K562 (cell line): ENCODE data around the gene ASPG. TPM values are rescaled to one million over a fixed set of nuclear protein-coding genes. Genes with fewer than 3 reads are reported as not detected.

Source experiments
- ATAC-seq: fragments of 200-7000 bp; cut with Tn5 transposase; 3 replicates; pipeline ENCODE4 v1.9.1; 2020; ENCODE audit warnings: moderate library complexity
- BruUV-seq: library from RNA; stranded (reverse); fragments of 400-500 nt; replicated peaks from 2 replicates; lab custom pipeline; 2021; lab: Mats Ljungman, UMichigan
- CTCF ChIA-PET: fragments of 300-600 bp; formaldehyde crosslinking; extraction: SDS; loops from one replicate; lab custom pipeline; 2021; ENCODE audit warnings: low intra/inter-chr PET ratio; lab: Yijun Ruan, JAX
- POLR2A ChIA-PET: fragments of 300-600, 350-650 bp; sonication (Branson Sonifier 250); formaldehyde crosslinking; extraction: SDS; loops from one replicate; lab custom pipeline; 2021; ENCODE audit warnings: antibody characterized with exemption, inconsistent platforms; lab: Yijun Ruan, JAX
- DNase-seq, 4 experiments: peaks; one replicate each; pipeline versions ENCODE4 v3.0.0 to v3.0.0-alpha.2; 2011 to 2018; ENCODE audit warnings: low spot score in 3 of 4, mixed read lengths in 3 of 4; ENCODE audit errors: extremely low read depth in 1 of 4
- FAIRE-seq: peaks from 2 replicates; lab custom pipeline; 2011; peaks lifted over from hg19 to GRCh38; lab: Jason Lieb, UNC
- H2AFZ ChIP-seq: 2 replicates; pipeline ENCODE4 v1.6.0; 2011; ENCODE audit warnings: low read depth, low read length, control low read depth, inconsistent platforms
- H3K27ac ChIP-seq: fragments of 200-600 bp; 3 replicates; pipeline ENCODE4 v1.8.0; 2011; ENCODE audit warnings: low read depth, mild to moderate bottlenecking, control low read depth, inconsistent platforms, low read length, moderate library complexity, mixed read lengths; ENCODE audit errors: extremely low read depth
- H3K27me3 ChIP-seq, 2 experiments: fragments of 300-600 bp in 1 of 2; 2 replicates in 1 of 2; 3 replicates in 1 of 2; pipeline versions ENCODE4 v1.6.0 to v1.8.0; 2011; ENCODE audit warnings: inconsistent platforms in 2 of 2, low read length in 2 of 2, mild to moderate bottlenecking in 1 of 2, mixed read lengths in 1 of 2, moderate library complexity in 1 of 2; ENCODE audit not compliant: control insufficient read depth in 2 of 2, insufficient read depth in 2 of 2
- H3K36me3 ChIP-seq: fragments of 300-600 bp; 3 replicates; pipeline ENCODE4 v1.8.0; 2011; ENCODE audit warnings: mild to moderate bottlenecking, low read length, inconsistent platforms; ENCODE audit not compliant: control insufficient read depth, insufficient read depth
- H3K4me1 ChIP-seq, 2 experiments: fragments of 200-600 bp in 1 of 2; replicated peaks in 1 of 2; 2 replicates in 1 of 2; 3 replicates in 1 of 2; pipeline versions ENCODE4 v1.5.1 to v1.8.0; 2011; ENCODE audit warnings: inconsistent platforms in 2 of 2, low read length in 2 of 2, mild to moderate bottlenecking in 1 of 2, mixed read lengths in 1 of 2, moderate library complexity in 1 of 2; ENCODE audit not compliant: control insufficient read depth in 2 of 2, insufficient read depth in 2 of 2
- H3K4me2 ChIP-seq: 2 replicates; pipeline ENCODE4 v1.6.1; 2011; ENCODE audit warnings: low read length, control low read depth, inconsistent platforms, mixed read lengths; ENCODE audit not compliant: insufficient read depth
- H3K4me3 ChIP-seq: fragments of 200-600 bp; sonication (generic), shearing (Covaris generic); 2 replicates; pipeline ENCODE4 v1.5.1; 2016; ENCODE audit warnings: control low read depth, inconsistent platforms
- H3K79me2 ChIP-seq: fragments of 200-600 bp; 3 replicates; pipeline ENCODE4 v1.8.0; 2011; ENCODE audit warnings: low read length, inconsistent platforms; ENCODE audit not compliant: control insufficient read depth, insufficient read depth
- H3K9ac ChIP-seq, 2 experiments: 2 replicates each; pipeline versions ENCODE4 v1.6.0 to v1.6.1; 2011; ENCODE audit warnings: low read depth in 2 of 2, low read length in 2 of 2, control low read depth in 1 of 2, inconsistent platforms in 1 of 2, mild to moderate bottlenecking in 1 of 2, mixed read lengths in 1 of 2; ENCODE audit not compliant: insufficient read depth in 1 of 2
- H3K9me1 ChIP-seq: one replicate; pipeline ENCODE4 v1.6.0; 2011; ENCODE audit warnings: inconsistent platforms, mild to moderate bottlenecking, low read length, moderate library complexity; ENCODE audit not compliant: control insufficient read depth, insufficient read depth
- H3K9me3 ChIP-seq: replicated peaks from 2 replicates; pipeline ENCODE4 v1.5.1; 2011; ENCODE audit warnings: low read depth, low read length, inconsistent platforms; ENCODE audit not compliant: control insufficient read depth, insufficient read depth
- H4K20me1 ChIP-seq: replicated peaks from 2 replicates; pipeline ENCODE4 v1.6.1; 2011; ENCODE audit warnings: low read length, inconsistent platforms, mixed read lengths; ENCODE audit not compliant: control insufficient read depth, insufficient read depth
- CSDE1 ChIP-seq, 2 experiments: fragments of 450-650 bp; IDR thresholded peaks; 2 replicates each; pipeline ENCODE4 v1.6.1; 2016; ENCODE audit warnings: mild to moderate bottlenecking in 1 of 2
- NFIC ChIP-seq: fragments of 450-650 bp; IDR thresholded peaks from 2 replicates; pipeline ENCODE4 v1.6.1; 2017; ENCODE audit warnings: mild to moderate bottlenecking, inconsistent platforms
- WGBS: fragments of 100-300 bp; shearing (Covaris generic); methylation state at CpG from one replicate; pipeline ENCODE4 v1.1.6; 2016; ENCODE audit warnings: low coverage, mixed read lengths; ENCODE audit not compliant: insufficient coverage; ENCODE audit errors: missing lambda C conversion rate; 5-methylcytosine and 5-hydroxymethylcytosine counted together
- in situ Hi-C: fragments of 300-500 bp; cut with MboI; formaldehyde crosslinking; loops from 4 replicates; pipeline ENCODE4 v1.15.0; 2018; ENCODE audit warnings: inconsistent platforms, mixed read lengths
- intact Hi-C: fragments of 100-400 bp; cut with micrococcal nuclease; formaldehyde crosslinking; loops from 2 replicates; pipeline ENCODE4 v1.14.2; 2022
- polyA plus RNA-seq, 8 experiments: library from polyadenylated mRNA; depleted of rRNA in 4 of 8; stranded (reverse) in 5 of 8; unstranded in 3 of 8; fragments of >200 nt; fragmentation: Nextera tagmentation in 2 of 8; fragmentation: Illumina TruSeq in 1 of 8; extraction: Ambion mirVana in 2 of 8; extraction: Trizol in 1 of 8; gene quantifications; 2 replicates each; pipeline versions ENCODE4 v1.2.1 to v1.2.3, GENCODE V29; 2011 to 2014; ENCODE audit warnings: inconsistent platforms in 1 of 8, missing spikeins in 1 of 8
- total RNA-seq, 7 experiments: library from RNA; depleted of rRNA in 6 of 7; stranded (reverse); fragments of >200 nt in 6 of 7; fragmentation: Illumina TruSeq in 2 of 7; extraction: Trizol in 2 of 7; gene quantifications; 2 replicates each; pipeline versions ENCODE4 v1.2.1 to v1.2.3, GENCODE V29; 2011 to 2021; ENCODE audit warnings: low replicate concordance in 1 of 7
- TF ChIP-seq, protein P1 (sequence below): sonication (generic); formaldehyde crosslinking; IDR thresholded peaks from 2 replicates; pipeline ENCODE4 v1.9.0; 2022; ENCODE audit warnings: mild to moderate bottlenecking, missing genetic modification reagents

The ASPG gene
- total and polyA plus RNA-seq, 9 of the 15 experiments (the other 6 are each of a cell fraction or from before 2014, with no cell fraction given): 0.18 TPM; not detected in 8

DNA sequence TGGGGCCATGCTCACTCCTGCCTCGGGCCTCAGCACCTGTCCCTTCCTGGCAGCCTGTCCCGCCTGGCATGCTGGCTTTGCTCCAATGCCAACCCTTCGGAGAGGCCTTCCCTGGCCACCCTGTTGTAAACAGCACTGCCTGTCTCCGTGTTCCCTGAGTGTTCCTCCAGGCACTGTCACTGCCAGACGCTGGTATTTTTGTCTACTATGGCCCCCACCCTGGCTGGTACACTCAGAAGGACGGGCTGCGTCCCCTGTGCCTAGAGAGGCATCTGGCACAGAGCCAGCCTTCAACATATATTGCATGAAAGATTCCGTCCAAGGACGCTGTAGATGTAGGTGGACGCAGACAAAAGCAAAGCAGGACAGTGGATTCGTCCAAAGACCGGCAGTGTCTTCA lies 2.7 kb upstream of the ASPG start:
- Histone ChIP-seq H3K4me3 (no peak overlapping the region), H3K36me3 (no peaks in the 10 kb centered on the region), H4K20me1 (no peaks in the 10 kb centered on the region), H3K9me3 (no peaks in the 10 kb centered on the region), H3K4me2 (no peak overlapping the region), H3K79me2 (no peaks in the 10 kb centered on the region), H3K27me3 (peaks cover 0 to 19% of the 10 kb centered on the region in 2 experiments; a peak in 1 of 5 replicates), H3K27ac (no peak overlapping the region), H3K9me1 (no peaks in the 10 kb centered on the region), H2AFZ (no peak overlapping the region), H3K4me1 (peaks cover 0 to 13% of the 10 kb centered on the region in 2 experiments; a peak in 2 of 5 replicates), H3K9ac (no peak overlapping the region; a peak in 1 of 4 replicates)
- no peak for ATAC-seq
- DNase-seq: no peak
- intact Hi-C loops (no loop called here), in situ Hi-C loops (no loop called here)
- 6% methylated on average over 11 of the region's 12 CpGs for WGBS
- BruUV-seq: no TSS peak
- TF ChIP-seq, protein P1, sequence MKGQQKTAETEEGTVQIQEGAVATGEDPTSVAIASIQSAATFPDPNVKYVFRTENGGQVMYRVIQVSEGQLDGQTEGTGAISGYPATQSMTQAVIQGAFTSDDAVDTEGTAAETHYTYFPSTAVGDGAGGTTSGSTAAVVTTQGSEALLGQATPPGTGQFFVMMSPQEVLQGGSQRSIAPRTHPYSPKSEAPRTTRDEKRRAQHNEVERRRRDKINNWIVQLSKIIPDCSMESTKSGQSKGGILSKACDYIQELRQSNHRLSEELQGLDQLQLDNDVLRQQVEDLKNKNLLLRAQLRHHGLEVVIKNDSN (CRISPR knock-in tag): no peak
- TF ChIP-seq NFIC: peak; percentile 61
- CTCF ChIA-PET: no interaction called here
- FAIRE-seq: no peak
- POLR2A ChIA-PET: interaction anchor here (0.7 kb wide), 1 partner anchor 358 kb away, joined by 3 read pairs; no protein-coding TSS in a partner anchor

DNA sequence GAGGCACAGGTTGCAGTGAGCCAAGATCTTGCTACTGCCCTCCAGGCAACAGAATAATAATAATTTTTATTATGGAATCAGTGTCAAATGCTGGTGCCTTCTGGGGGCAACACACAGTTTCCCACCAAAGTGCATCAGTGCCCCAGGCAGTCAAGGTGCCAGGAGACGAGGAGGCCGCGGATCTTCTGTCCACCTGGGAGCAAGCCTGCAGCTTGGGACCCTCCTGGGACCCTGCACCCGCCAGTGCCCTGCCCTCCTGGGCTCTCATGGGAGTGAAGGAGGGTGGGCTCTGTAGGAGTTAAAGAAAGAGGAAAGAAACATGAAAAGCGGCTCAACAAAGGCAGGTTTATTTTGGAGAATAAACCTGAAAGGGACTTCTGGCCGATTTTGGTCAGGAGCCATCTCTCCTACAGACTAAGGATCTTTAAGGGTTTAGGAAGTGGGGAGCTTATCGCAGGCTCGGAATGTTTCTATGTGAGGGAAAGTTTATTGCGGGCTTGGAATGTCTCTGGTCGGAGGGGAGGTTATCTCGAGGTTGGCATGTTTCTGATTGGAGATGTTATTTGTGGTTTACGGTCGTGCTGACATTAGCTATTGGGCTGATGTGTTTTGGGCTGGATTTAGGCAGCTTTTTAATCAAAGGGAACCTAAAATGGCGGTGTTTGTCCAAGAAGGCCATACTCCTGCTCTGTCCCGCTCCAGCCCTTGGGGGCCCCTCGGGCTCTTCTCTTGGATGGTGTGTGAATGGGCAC lies 1.1 kb upstream of the ASPG start:
- H3K4me3 ChIP-seq: no peak overlapping the region
- H3K79me2 ChIP-seq: no peaks in the 10 kb centered on the region
- no peaks in the 10 kb centered on the region for H3K9me1 ChIP-seq
- no TSS peak for BruUV-seq
- H3K9me3 ChIP-seq: no peaks in the 10 kb centered on the region
- no peaks in the 10 kb centered on the region for H4K20me1 ChIP-seq
- FAIRE-seq (no peak), DNase-seq (no peak), ATAC-seq (no peak)
- H2AFZ ChIP-seq: no peak overlapping the region
- no peak overlapping the region for H3K4me2 ChIP-seq
- no peak overlapping the region for H3K9ac ChIP-seq
- CTCF ChIA-PET: no interaction called here
- intact Hi-C loops: no loop called here
- H3K4me1 ChIP-seq: peaks cover 0 to 13% of the 10 kb centered on the region in 2 experiments; a peak in 2 of 5 replicates
- POLR2A ChIA-PET: no interaction called here
- in situ Hi-C loops: no loop called here
- 24% methylated on average over 9 of the region's 16 CpGs for WGBS
- H3K27ac ChIP-seq: no peak overlapping the region
- H3K27me3 ChIP-seq: peaks cover 0 to 27% of the 10 kb centered on the region in 2 experiments; a peak in 1 of 5 replicates
- no peak for TF ChIP-seq CSDE1 (IDR thresholded peaks at IDR 0.05)
- H3K36me3 ChIP-seq: no peaks in the 10 kb centered on the region
